ENCODE data around the gene RAB1A.

DNA sequence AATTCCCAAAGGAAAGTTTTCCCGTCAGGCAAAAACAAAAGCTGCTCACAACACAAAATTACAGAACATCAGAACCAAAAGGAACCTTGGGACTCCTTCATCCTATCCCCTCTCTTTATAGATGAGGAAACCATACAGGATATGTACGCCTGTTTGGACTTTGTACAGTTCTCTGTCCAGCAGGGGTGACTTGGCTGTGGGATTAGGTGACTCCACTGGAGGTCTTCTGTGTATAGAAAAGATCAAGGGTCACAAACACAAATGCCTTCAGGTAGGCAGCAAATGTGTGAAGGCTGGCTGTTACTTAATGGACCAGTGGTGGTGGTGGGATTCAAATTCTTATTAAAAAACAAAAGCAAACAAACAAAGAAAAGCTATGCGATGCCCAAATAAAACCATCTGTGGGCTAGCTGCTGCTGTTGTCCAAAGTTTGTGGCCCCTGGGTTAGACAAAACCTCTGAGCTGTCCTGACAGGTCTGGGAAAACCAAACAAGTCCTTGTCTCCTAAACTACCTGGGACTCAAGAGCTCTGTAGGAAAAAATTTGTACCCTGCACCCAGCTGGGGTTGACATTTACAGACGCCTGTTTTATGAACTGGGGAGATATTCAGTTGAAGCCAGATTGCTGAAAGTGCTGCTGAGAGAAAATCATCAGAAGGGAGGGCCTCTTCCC, 75.0 kb downstream of the RAB1A start:
- TF ChIP-seq RAD21 (IDR thresholded peaks at IDR 0.05; ENCODE audit: low read depth) (no peak), NFIC (IDR thresholded peaks at IDR 0.05) (no peak), CEBPB (IDR thresholded peaks at IDR 0.05) (no peak), EP300 (IDR thresholded peaks at IDR 0.05; ENCODE audit: borderline replicate concordance) (no peak), CREB1 (IDR thresholded peaks at IDR 0.05; ENCODE audit: low read depth) (no peak), TAF1 (IDR thresholded peaks at IDR 0.05; ENCODE audit: low read depth) (no peak), TCF12 (IDR thresholded peaks at IDR 0.05; ENCODE audit: low read depth) (no peak), TEAD4 (IDR thresholded peaks at IDR 0.05) (no peak), FOXM1 (IDR thresholded peaks at IDR 0.05; ENCODE audit: borderline replicate concordance, low read depth) (no peak), EGR1 (IDR thresholded peaks at IDR 0.05) (no peak), YY1 (IDR thresholded peaks at IDR 0.05; ENCODE audit: low read depth) (no peak)
- TF ChIP-seq, protein P1, sequence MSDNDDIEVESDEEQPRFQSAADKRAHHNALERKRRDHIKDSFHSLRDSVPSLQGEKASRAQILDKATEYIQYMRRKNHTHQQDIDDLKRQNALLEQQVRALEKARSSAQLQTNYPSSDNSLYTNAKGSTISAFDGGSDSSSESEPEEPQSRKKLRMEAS (IDR thresholded peaks at IDR 0.05) = no peak
- TF ChIP-seq, protein P2, sequence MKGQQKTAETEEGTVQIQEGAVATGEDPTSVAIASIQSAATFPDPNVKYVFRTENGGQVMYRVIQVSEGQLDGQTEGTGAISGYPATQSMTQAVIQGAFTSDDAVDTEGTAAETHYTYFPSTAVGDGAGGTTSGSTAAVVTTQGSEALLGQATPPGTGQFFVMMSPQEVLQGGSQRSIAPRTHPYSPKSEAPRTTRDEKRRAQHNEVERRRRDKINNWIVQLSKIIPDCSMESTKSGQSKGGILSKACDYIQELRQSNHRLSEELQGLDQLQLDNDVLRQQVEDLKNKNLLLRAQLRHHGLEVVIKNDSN (IDR thresholded peaks at IDR 0.05) = no peak

Measured in Ishikawa (cell line).